ENCODE results near the gene GFOD2.

Gene GFOD2

DNA sequence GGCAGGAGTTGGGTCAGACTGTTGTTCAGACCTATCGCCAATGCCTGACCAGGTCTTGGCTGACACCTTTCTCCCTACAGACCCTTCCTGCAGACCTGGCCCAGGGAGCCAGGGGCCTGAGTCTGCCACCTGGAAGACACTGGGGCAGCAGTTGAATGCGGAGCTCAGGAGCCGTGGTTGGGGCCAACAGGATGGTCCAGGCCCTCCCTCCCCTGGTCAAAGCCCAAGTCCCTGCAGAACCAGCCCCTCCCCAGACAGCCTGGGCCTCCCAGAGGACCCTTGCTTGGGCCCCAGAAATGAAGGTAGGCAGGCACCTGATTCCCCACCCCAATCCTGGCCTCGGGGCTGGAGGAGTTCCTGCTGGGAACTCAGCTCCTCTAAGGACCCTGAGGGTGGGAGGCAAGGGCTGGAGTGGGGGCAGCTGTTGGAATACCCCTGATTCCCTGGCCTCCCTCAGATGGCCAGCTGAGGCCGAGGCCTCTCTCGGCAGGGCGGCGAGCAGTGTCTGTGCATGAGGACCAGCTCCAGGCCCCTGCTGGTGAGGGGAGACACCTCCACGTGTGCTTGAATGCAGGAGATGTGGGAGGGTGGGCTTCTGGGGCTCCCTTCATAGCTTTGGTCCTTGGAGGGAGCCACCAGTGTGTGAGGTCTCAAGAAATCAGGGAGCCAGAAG, 62.6 kb downstream of the GFOD2 start:
- no peak for DNase-seq

- no peak for DNase-seq
Observed at GRCh38 chr16:67655363-67655762, 63.8 kb downstream of the GFOD2 start.

- DNase-seq: no peak
Observed at GRCh38 chr16:67654403-67654911, 64.7 kb downstream of the GFOD2 start.

DNA sequence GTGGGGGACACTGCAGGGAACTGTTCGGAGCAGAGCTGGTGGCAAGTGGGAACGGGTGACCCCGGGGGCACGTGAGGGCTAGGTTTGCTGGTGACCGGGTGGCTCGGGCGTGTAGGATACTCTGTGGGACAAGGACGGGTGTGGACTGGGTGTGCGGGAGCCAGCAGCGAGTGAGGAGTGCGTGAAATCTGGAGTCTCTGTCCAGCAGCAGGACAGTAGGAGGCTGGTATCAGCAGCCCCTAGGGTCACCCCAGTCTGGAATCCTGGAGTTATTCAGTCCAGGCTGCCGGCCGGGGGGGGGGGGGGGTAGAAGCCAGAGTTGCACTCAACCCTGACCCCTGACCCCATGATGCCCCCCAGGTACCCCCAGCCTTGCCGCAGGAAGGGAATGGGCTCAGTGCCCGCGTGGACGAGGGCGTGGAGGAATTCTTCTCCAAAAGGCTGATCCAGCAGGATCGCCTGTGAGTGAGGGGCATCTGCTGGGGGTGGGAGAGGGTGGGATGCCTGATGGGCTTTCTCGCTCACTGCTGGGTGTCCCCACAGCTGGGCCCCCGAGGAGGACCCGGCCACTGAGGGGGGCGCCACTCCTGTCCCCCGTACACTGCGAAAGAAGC, 65.2 kb downstream of the GFOD2 start:
- DNase-seq: no peak

GRCh38 chr16:67653128-67653788, 65.9 kb downstream of the GFOD2 start:
- no peak for DNase-seq

GRCh38 chr16:67652578-67653127, 66.5 kb downstream of the GFOD2 start:
- no peak for DNase-seq

- no peak for DNase-seq
Observed at GRCh38 chr16:67651847-67652246, 67.3 kb downstream of the GFOD2 start.

GRCh38 chr16:67651039-67651438, 68.1 kb downstream of the GFOD2 start:
- no peak for DNase-seq

- DNase-seq: no peak
Observed at GRCh38 chr16:67650023-67650422, 69.1 kb downstream of the GFOD2 start.

- DNase-seq: no peak
Observed at GRCh38 chr16:67649494-67649931, 69.6 kb downstream of the GFOD2 start.

GRCh38 chr16:67648764-67649407, 70.2 kb downstream of the GFOD2 start:
- no peak for DNase-seq

- no peak for DNase-seq
Observed at GRCh38 chr16:67648088-67648763, 70.9 kb downstream of the GFOD2 start.

DNA sequence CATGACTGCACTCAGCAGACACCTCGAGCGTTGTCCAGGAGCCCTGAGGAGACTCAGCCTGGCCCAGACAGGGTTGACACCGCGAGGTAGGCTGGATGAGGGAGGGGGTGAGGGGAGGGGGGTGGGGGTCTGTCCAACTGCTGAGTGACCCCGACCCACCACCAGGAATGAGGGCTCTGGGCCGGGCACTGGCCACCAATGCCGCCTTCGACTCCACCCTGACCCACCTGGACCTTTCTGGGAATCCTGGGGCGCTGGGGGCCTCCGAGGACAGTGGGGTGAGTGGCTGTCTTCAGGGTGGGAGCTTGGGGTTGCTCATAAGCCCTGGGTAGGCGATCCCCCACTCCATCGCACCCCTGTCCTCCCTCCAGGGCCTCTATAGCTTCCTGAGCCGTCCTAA, 71.4 kb downstream of the GFOD2 start:
- DNase-seq: no peak

GRCh38 chr16:67647111-67647651, 71.9 kb downstream of the GFOD2 start:
- no peak for DNase-seq

DNA sequence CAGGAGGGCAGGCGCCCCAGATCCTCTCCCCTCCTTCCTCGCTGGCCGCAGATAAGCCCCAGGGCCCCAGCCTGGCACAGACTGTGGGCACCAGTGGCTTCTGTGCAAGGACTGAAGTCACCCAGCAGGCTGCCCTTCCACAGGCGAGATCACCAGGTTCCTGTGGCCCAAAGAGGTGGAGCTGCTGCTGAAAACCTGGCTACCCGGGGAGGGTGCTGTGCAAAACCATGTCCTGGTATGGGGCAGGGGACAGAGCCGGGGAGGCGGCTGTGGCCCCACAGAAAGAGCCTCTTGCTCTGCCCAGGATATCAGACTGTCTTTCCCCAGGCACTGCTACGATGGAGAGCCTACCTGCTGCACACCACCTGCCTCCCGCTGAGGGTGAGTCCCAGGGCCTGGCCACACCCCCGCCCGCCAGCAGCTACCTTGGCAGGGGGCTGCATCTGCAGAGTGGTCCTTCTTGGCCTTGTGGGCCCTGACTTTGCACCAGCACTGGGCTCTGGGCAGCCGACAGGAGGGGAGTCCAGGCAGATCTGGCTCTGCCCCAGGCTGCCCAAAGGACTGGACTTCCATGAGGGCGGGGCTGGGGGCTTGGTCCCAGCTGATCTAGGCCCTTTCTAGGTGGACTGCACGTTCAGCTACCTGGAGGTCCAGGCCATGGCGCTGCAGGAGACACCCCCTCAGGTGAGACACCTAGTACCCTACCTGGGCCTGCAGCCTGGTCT, 73.6 kb downstream of the GFOD2 start:
- no peak for DNase-seq

DNA sequence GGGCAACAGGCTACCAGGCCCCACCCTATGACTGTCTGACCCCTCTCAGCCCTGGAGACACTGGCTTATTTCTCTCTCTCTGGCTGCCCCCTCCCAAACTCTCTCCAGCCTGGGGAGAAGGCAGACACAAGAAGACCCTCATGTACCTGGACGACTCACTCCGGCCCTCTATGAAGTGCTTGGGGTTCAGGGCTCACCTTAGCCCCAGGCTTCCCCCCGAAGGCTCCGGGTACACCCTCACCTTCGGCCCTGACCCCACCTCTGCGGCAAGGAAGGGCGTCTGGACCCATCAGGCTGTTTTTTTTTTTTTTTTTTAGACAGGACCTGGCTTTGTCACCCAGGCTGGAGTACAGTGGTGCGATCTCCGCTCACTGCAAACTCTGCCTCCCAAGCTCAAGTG, 75.1 kb downstream of the GFOD2 start:
- no peak for DNase-seq

- no peak for DNase-seq
Observed at GRCh38 chr16:67641779-67642708, 77.1 kb downstream of the GFOD2 start.

DNA sequence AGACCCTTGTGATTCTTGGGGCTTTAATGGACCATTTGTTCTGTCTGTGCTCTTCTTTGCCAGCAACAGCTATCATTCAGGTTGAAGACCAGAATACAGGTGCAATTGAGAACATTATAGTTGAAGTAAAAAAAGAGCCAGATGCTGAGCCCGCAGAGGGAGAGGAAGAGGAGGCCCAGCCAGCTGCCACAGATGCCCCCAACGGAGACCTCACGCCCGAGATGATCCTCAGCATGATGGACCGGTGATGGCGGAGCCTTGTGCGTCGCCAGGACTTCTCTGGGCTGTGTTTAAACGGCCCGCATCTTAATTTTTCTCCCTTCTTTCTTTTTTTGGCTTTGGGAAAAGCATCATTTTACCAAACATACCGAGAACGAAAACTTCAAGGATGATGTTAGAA, 81.5 kb downstream of the GFOD2 start:
- DNase-seq: no peak

- DNase-seq: no peak
Observed at GRCh38 chr16:67636713-67637112, 82.4 kb downstream of the GFOD2 start.

- no peak for DNase-seq
Observed at GRCh38 chr16:67632415-67633172, 86.5 kb downstream of the GFOD2 start.

All from SHP77 treated with DMSO at 0.1 percent for 48 hours (cell line).